ENCODE data around the gene CCDC69. TPM values are rescaled to one million over a fixed set of nuclear protein-coding genes. Genes with fewer than 3 reads are reported as not detected.
A peak's percentile ranks its signal among the peaks of the same experiment; 100 is the strongest.

CCDC69 gene
- total and polyA plus RNA-seq, 10 of the 15 experiments (the other 5 are each of a cell fraction or from before 2014, with no cell fraction given): 13.5 to 106 (median 70.1) TPM

DNA sequence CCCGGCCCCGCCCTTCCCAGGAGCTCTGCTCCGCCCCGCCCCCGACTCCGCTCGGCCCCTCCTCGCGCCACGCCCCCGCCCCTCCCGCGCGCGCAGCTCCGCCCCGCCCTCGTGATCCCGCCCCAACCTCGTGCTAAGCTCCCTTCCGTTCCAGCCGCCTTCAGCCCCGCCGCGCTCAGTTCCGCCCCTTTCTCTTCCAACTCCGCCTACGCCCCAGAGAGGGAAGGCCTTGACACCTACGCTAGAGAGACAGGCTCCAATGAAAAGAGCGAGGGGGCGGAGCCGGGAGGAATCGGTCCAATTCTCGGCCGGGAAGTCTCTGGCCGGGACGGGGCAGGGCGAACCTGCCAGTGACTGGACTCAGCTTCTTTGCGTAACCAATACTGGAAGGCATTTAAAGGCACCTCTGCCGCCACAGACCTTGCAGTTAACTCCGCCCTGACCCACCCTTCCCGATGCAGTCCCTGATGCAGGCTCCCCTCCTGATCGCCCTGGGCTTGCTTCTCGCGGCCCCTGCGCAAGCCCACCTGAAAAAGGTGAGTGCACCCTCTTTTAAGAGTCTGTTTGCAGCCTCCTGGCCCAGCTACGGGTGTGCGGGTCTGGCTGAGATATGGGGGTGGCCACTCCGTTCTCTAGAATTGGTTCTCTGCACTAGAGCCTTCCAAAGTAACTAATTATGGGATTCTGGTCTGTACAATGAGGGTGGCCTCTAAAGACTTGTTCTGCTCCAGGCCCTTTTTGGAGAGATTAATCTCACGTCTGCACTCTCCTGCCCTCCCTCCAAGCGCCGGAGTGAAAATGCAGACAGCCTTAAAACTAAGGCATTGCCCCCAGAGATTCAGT, 29.1 kb upstream of the CCDC69 start, which contains the start of gene GM2A (continued):
- TF ChIP-seq, protein P1, sequence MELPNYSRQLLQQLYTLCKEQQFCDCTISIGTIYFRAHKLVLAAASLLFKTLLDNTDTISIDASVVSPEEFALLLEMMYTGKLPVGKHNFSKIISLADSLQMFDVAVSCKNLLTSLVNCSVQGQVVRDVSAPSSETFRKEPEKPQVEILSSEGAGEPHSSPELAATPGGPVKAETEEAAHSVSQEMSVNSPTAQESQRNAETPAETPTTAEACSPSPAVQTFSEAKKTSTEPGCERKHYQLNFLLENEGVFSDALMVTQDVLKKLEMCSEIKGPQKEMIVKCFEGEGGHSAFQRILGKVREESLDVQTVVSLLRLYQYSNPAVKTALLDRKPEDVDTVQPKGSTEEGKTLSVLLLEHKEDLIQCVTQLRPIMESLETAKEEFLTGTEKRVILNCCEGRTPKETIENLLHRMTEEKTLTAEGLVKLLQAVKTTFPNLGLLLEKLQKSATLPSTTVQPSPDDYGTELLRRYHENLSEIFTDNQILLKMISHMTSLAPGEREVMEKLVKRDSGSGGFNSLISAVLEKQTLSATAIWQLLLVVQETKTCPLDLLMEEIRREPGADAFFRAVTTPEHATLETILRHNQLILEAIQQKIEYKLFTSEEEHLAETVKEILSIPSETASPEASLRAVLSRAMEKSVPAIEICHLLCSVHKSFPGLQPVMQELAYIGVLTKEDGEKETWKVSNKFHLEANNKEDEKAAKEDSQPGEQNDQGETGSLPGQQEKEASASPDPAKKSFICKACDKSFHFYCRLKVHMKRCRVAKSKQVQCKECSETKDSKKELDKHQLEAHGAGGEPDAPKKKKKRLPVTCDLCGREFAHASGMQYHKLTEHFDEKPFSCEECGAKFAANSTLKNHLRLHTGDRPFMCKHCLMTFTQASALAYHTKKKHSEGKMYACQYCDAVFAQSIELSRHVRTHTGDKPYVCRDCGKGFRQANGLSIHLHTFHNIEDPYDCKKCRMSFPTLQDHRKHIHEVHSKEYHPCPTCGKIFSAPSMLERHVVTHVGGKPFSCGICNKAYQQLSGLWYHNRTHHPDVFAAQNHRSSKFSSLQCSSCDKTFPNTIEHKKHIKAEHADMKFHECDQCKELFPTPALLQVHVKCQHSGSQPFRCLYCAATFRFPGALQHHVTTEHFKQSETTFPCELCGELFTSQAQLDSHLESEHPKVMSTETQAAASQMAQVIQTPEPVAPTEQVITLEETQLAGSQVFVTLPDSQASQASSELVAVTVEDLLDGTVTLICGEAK (IDR thresholded peaks at IDR 0.05; ENCODE audit: borderline replicate concordance): 0 out of 2 replicates have a peak, but pooled peaks have one; percentile 1
- TF ChIP-seq TBL1XR1 (IDR thresholded peaks at IDR 0.05; ENCODE audit: low read depth, low read length): no peak
- peak; percentile 80 for TF ChIP-seq SP1 (IDR thresholded peaks at IDR 0.05; ENCODE audit: low read depth, low read length)
- TF ChIP-seq SUPT20H (IDR thresholded peaks at IDR 0.05; ENCODE audit: borderline replicate concordance, control insufficient read depth, low read depth, low read length): no peak
- TF ChIP-seq BACH1 (IDR thresholded peaks at IDR 0.05; ENCODE audit: borderline replicate concordance): peak; percentile 55; the same call in 1 of the 2 replicates
- TF ChIP-seq RB1 (IDR thresholded peaks at IDR 0.05; ENCODE audit: borderline replicate concordance): no peak
- TF ChIP-seq KAT2A (conservative IDR thresholded peaks at IDR 0.05; ENCODE audit: control insufficient read depth, low read depth, low read length): no peak
- no peak for TF ChIP-seq JUNB (IDR thresholded peaks at IDR 0.05)
- TF ChIP-seq CBFB (IDR thresholded peaks at IDR 0.05; ENCODE audit: low read depth): peak; percentile 56; the same call in 1 of the 2 replicates
- peak; percentile 74 for TF ChIP-seq CREB1 (IDR thresholded peaks at IDR 0.05; ENCODE audit: low read depth)
- peak; percentile 18; the same call in 1 of the 2 replicates for TF ChIP-seq NBN (IDR thresholded peaks at IDR 0.05)
- TF ChIP-seq, protein P2, sequence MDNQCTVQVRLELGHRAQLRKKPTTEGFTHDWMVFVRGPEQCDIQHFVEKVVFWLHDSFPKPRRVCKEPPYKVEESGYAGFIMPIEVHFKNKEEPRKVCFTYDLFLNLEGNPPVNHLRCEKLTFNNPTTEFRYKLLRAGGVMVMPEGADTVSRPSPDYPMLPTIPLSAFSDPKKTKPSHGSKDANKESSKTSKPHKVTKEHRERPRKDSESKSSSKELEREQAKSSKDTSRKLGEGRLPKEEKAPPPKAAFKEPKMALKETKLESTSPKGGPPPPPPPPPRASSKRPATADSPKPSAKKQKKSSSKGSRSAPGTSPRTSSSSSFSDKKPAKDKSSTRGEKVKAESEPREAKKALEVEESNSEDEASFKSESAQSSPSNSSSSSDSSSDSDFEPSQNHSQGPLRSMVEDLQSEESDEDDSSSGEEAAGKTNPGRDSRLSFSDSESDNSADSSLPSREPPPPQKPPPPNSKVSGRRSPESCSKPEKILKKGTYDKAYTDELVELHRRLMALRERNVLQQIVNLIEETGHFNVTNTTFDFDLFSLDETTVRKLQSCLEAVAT (IDR thresholded peaks at IDR 0.05): 0 out of 2 replicates have a peak, but pooled peaks have one; percentile 30

Measured in GM12878 (cell line).